H7 (cell line): ENCODE results near the gene SMAGP. TPM values are rescaled to one million over a fixed set of nuclear protein-coding genes. Genes with fewer than 3 reads are reported as not detected.
"Not testable (repeated sequence)": the region's sequence is repeated elsewhere in the genome, so short reads cannot be mapped to it uniquely, and the experiment has no call there.

Experiments used
- DNase-seq: peaks from one replicate; pipeline ENCODE4 v3.0.0; 2012
- H3K27me3 ChIP-seq: 2 replicates; pipeline ENCODE4 v1.6.0; 2011; ENCODE audit warnings: mild to moderate bottlenecking, low read length; ENCODE audit not compliant: control insufficient read depth, insufficient read depth
- H3K36me3 ChIP-seq: replicated peaks from 2 replicates; pipeline ENCODE4 v1.5.1; 2011; ENCODE audit warnings: low read length; ENCODE audit not compliant: control insufficient read depth, insufficient read depth
- H3K4me3 ChIP-seq: 2 replicates; pipeline ENCODE4 v1.5.1; 2011; ENCODE audit warnings: low read depth, mild to moderate bottlenecking, control low read depth, low read length, moderate library complexity; ENCODE audit not compliant: insufficient read depth
- total RNA-seq: library from RNA; depleted of rRNA; stranded (reverse); fragments of >200 nt; shearing (Covaris generic); gene quantifications from 2 replicates; pipeline ENCODE4 v1.2.3, GENCODE V29; 2014; rRNA removed

SMAGP gene
- total RNA-seq = 10.1 and 11.9 TPM in 2 replicates

DNA sequence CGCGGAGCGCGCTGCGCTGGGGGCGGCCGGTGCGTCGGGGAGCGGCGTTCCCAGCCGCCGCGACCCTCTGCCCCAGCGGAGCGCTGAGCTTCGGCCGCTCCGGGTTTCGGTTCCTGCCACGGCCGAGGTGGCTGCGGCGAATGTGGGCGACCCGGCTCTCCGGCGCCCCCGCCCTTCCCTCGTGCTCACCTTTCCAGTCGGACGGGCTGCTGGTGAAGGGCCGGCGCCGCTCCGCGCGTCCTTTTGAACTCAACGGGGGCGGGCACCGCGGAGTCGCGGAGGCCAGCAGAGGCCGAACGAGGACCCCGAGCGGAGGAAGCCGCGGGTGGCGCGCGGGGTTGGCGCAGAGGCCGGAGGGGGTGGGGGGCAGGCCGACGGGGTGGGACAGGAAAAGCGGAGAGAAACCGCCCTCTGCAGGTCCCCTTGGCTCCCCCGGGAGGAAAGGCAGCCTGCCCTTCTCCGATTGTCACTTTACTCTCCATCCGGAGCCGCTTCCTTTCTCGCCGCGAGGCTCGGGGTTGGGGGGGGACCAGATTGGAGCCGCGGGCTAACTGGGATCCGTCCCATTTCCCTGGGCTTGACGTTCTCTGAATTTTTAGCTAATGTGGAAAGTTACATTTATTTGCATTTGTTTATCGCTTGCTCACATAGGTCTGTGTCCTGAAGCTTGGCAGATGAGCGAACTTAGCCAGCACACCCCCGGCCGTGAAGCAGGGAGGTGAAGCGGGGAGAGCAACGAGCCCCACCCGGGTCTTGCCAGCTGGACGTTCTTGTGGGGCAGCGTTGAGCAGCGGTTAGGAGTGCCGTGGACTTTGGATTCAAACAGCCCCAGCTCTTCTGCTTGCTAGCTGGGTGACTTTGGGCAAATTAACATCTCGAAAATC, at the start of gene SMAGP:
Gene SMAGP (minus strand): TSS at position 349 of the 884 bp plus-strand sequence. CDS start 1,137 bp downstream, outside the sequence.
- DNase-seq = peak; percentile 90
- H3K36me3 ChIP-seq = no peaks in the 10 kb centered on the region
- H3K4me3 ChIP-seq = peak within 1 kb of the TSS; percentile 72
- H3K27me3 ChIP-seq = peaks cover 6% of the 10 kb centered on the region

DNA sequence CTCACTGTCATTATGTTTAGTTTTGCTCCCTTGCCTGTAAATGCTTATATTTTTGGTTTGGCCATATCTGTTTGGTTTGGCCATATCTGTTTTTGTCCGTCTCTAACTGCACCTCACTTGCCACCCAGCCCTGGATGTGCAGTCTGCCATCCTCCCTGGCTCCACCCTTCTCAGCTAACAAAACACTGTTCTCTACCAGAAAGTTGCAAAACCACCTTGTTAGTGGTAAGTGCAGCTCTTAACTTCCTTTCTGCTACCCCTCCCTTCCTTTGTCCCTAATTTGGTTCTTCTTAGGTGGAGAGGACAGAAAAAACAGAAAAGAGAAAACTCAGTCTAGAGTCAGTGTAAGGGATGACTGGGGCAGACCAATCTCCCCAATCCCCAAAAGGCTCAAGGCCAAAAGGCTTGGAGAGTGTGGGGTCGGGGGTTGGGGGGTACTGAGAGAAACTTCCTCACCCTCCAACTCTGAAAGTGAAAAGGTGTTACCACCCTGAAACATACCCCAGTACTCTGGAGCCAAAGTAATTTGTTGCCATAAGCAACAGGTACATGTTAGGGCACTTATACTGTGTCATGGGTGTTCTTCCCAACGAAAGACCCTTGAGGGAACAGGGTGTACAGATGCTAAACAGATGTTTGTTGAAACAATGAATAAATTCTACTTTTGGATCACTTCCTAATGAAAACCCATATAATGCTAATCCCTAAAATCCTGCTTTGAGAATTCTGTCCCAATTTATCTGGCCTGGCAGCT, 48.8 kb upstream of the SMAGP start:
- Histone ChIP-seq H3K4me3 (no peak overlapping the region), H3K36me3 (no peaks in the 10 kb centered on the region), H3K27me3 (no peaks in the 10 kb centered on the region)
- DNase-seq = no peak

- H3K4me3 ChIP-seq, DNase-seq, H3K27me3 ChIP-seq, H3K36me3 ChIP-seq: not testable (repeated sequence)
Measured at GRCh38 chr12:51318057-51318806, 48.0 kb upstream of the SMAGP start.

DNA sequence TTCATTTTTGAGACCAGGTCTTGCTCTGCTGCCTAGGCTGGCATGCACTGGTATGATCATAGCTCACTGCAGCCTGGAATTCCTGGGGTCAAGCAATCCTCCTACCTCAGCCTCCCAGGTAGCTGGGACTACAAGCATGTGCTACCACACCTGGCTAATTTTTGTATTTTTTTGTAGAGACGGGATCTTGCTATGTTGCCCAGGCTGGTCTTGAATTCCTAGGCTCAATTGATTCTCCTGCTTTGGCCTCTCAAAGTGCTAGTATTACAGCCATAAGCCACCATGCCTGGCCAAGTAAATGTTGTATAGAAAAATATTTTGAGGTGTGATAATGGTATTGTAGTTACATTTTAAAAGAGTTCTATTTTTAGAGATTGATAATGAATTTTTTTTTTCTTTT, 41.2 kb upstream of the SMAGP start:
- no peak overlapping the region for H3K4me3 ChIP-seq
- DNase-seq = no peak
- H3K36me3 ChIP-seq = no peaks in the 10 kb centered on the region
- no peaks in the 10 kb centered on the region for H3K27me3 ChIP-seq

GRCh38 chr12:51307655-51308593, 37.7 kb upstream of the SMAGP start:
- Histone ChIP-seq H3K27me3 (no peaks in the 10 kb centered on the region), H3K4me3 (no peak overlapping the region), H3K36me3 (no peaks in the 10 kb centered on the region)
- no peak for DNase-seq

DNA sequence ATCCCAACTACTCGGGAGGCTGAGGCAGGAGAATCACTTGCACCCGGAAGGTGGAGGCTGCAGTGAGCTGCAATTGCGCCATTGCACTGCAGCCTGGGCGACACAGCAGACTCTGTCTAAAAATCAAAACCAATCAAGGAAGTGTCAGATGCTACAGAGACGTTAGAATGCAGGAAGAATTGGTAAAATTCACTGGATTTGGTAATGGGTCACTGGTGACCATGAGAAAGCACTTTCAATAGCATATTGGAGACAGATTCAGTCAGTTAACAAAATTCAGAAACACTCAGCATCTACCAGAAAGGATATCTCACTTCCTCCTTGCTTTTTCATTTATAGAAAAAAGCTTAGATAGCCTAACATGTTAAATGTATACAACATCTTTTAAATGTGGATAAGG, 36.3 kb upstream of the SMAGP start:
- no peak for DNase-seq
- H3K27me3 ChIP-seq = no peaks in the 10 kb centered on the region
- no peaks in the 10 kb centered on the region for H3K36me3 ChIP-seq
- H3K4me3 ChIP-seq = no peak overlapping the region

- not testable (repeated sequence) for H3K36me3 ChIP-seq, H3K4me3 ChIP-seq, H3K27me3 ChIP-seq, DNase-seq
Measured at GRCh38 chr12:51300768-51301167, 30.6 kb upstream of the SMAGP start.

- DNase-seq = no peak
- Histone ChIP-seq H3K36me3 (no peaks in the 10 kb centered on the region), H3K4me3 (no peak overlapping the region), H3K27me3 (no peaks in the 10 kb centered on the region)
Measured at GRCh38 chr12:51295651-51296050, 25.4 kb upstream of the SMAGP start.

DNA sequence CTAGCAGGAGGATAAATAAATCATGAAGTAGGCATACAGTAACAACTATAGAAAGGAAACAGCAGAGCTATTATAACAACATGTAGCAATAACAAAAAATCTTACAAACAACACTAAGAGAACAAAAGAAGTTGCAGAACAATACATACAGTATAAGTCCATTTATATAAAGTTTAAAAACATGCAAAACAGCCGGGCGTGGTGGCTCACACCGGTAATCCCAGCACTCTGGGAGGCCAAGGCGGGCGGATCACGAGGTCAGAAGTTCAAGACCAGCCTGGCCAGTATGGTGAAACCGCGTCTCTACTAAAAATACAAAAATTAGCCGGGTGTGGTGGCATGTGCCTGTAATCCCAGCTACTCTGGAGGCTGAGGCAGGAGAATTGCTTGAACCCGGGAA, 23.9 kb upstream of the SMAGP start:
- H3K4me3 ChIP-seq, DNase-seq, H3K36me3 ChIP-seq, H3K27me3 ChIP-seq: not testable (repeated sequence)

DNA sequence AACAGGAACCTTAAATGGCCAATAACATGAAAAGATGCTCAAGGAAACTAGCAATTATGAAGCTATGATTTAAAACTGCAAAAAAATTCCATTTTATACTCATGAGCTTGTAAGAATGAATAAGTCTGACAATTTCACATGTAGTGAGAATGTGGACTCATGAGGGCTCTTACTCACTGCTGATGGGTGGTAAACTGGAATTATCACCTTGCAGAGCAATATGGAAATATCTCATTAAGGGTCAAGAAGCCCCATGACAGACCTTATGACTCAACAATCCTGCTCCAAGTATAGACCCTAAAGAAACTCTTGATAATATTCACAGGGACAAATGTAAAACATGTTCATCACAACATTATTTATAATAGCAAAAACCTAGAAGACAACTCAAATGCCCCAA, 23.5 kb upstream of the SMAGP start:
- Histone ChIP-seq H3K4me3 (no peak overlapping the region), H3K36me3 (no peaks in the 10 kb centered on the region), H3K27me3 (no peaks in the 10 kb centered on the region)
- DNase-seq = no peak

GRCh38 chr12:51291603-51292513, 21.6 kb upstream of the SMAGP start:
- DNase-seq, H3K36me3 ChIP-seq, H3K27me3 ChIP-seq, H3K4me3 ChIP-seq: not testable (repeated sequence)

- no peak for DNase-seq
Measured at GRCh38 chr12:51285843-51286242, 15.6 kb upstream of the SMAGP start.

More at GRCh38 chr12:51285843-51286242, 15.6 kb upstream of the SMAGP start:
- H3K27me3 ChIP-seq = no peaks in the 10 kb centered on the region
- H3K36me3 ChIP-seq = no peaks in the 10 kb centered on the region
- H3K4me3 ChIP-seq = no peak overlapping the region
